Trophoblast cell (in vitro differentiated cells and primary cell): Measurements from ENCODE around the gene MCM5.

ENCODE experiments used
- DNase-seq, 2 donors: peaks; one replicate each; pipeline ENCODE4 v3.0.0-alpha.2; 2016
- H2AFZ ChIP-seq: 2 replicates; pipeline ENCODE4 v1.6.1; 2013; ENCODE audit warnings: low read length, moderate library complexity, mild to moderate bottlenecking; ENCODE audit not compliant: insufficient read depth, poor library complexity
- H2AK5ac ChIP-seq: 2 replicates; pipeline ENCODE4 v1.6.1; 2013; ENCODE audit warnings: mild to moderate bottlenecking, low read length
- H2BK120ac ChIP-seq: 2 replicates; pipeline ENCODE4 v1.6.1; 2013; ENCODE audit warnings: low read length, mild to moderate bottlenecking, moderate library complexity; ENCODE audit not compliant: insufficient read depth, poor library complexity
- H2BK12ac ChIP-seq: 2 replicates; pipeline ENCODE4 v1.6.1; 2013; ENCODE audit warnings: mild to moderate bottlenecking, low read length, moderate library complexity
- H2BK5ac ChIP-seq: 2 replicates; pipeline ENCODE4 v1.6.1; 2013; ENCODE audit warnings: low read length, low read depth, moderate library complexity, mild to moderate bottlenecking; ENCODE audit not compliant: poor library complexity
- H3K14ac ChIP-seq: 2 replicates; pipeline ENCODE4 v1.6.1; 2013; ENCODE audit warnings: mild to moderate bottlenecking, low read length
- H3K18ac ChIP-seq: 2 replicates; pipeline ENCODE4 v1.6.1; 2013; ENCODE audit warnings: mild to moderate bottlenecking, low read length
- H3K23ac ChIP-seq: 2 replicates; pipeline ENCODE4 v1.6.1; 2013; ENCODE audit warnings: low read length
- H3K27ac ChIP-seq: 2 replicates; pipeline ENCODE4 v1.5.1; 2013; ENCODE audit warnings: low read depth, mild to moderate bottlenecking, inconsistent platforms, low read length, moderate library complexity
- H3K27me3 ChIP-seq: 2 replicates; pipeline ENCODE4 v1.6.1; 2013; ENCODE audit warnings: inconsistent platforms, mild to moderate bottlenecking, low read length, moderate library complexity; ENCODE audit not compliant: insufficient read depth
- H3K36me3 ChIP-seq, 2 experiments: 1 replicate in 1 of 2; 2 replicates in 1 of 2; pipeline ENCODE4 v1.6.1; 2013; ENCODE audit warnings: low read length in 2 of 2, mild to moderate bottlenecking in 2 of 2, moderate library complexity in 1 of 2; ENCODE audit not compliant: insufficient read depth in 2 of 2, control insufficient read depth in 1 of 2
- H3K4ac ChIP-seq: 2 replicates; pipeline ENCODE4 v1.6.1; 2013; ENCODE audit warnings: low read depth, mild to moderate bottlenecking, low read length, moderate library complexity
- H3K4me1 ChIP-seq, 2 experiments: 1 replicate in 1 of 2; 2 replicates in 1 of 2; pipeline ENCODE4 v1.6.1; 2013; ENCODE audit warnings: low read length in 2 of 2, mild to moderate bottlenecking in 2 of 2, moderate library complexity in 1 of 2; ENCODE audit not compliant: insufficient read depth in 2 of 2, control insufficient read depth in 1 of 2
- H3K4me2 ChIP-seq: 2 replicates; pipeline ENCODE4 v1.6.1; 2013; ENCODE audit warnings: inconsistent platforms, mild to moderate bottlenecking, low read length, moderate library complexity
- H3K4me3 ChIP-seq: 2 replicates; pipeline ENCODE4 v1.5.1; 2013; ENCODE audit warnings: mild to moderate bottlenecking, low read depth, low read length, inconsistent platforms
- H3K79me1 ChIP-seq: one replicate; pipeline ENCODE4 v1.6.1; 2013; ENCODE audit warnings: low read length
- H3K79me2 ChIP-seq: 2 replicates; pipeline ENCODE4 v1.6.1; 2013; ENCODE audit warnings: low read length, mild to moderate bottlenecking; ENCODE audit not compliant: control insufficient read depth, insufficient read depth, poor library complexity
- H3K9ac ChIP-seq: 2 replicates; pipeline ENCODE4 v1.6.1; 2013; ENCODE audit warnings: mild to moderate bottlenecking, low read length
- H3K9me3 ChIP-seq: 2 replicates; pipeline ENCODE4 v1.6.1; 2013; ENCODE audit warnings: low read depth, mild to moderate bottlenecking, control low read depth, inconsistent platforms, low read length; ENCODE audit not compliant: insufficient read depth
- H4K12ac ChIP-seq: 2 replicates; pipeline ENCODE4 v1.6.1; 2013; ENCODE audit warnings: low read depth, mild to moderate bottlenecking, low read length, moderate library complexity
- H4K8ac ChIP-seq: 2 replicates; pipeline ENCODE4 v1.6.1; 2013; ENCODE audit warnings: low read depth, mild to moderate bottlenecking, low read length, moderate library complexity
- H4K91ac ChIP-seq: one replicate; pipeline ENCODE4 v1.6.1; 2013; ENCODE audit warnings: low read depth, mild to moderate bottlenecking, low read length, moderate library complexity
- WGBS: extraction: QIAGEN DNeasy Blood & Tissue Kit; methylation state at CpG from one replicate; pipeline ENCODE4 v1.1.7; 2013; ENCODE audit warnings: missing lambda C conversion rate; ENCODE audit not compliant: insufficient read length, insufficient coverage; ENCODE audit errors: extremely low coverage; 5-methylcytosine and 5-hydroxymethylcytosine counted together

Gene MCM5

GRCh38 chr22:35418088-35418487 is 18.1 kb downstream of the MCM5 start:
- no peak overlapping the region for H3K9ac ChIP-seq
- no peak overlapping the region for H3K23ac ChIP-seq
- no peak overlapping the region for H2AFZ ChIP-seq
- no peak overlapping the region for H3K14ac ChIP-seq
- H3K27ac ChIP-seq = no peak overlapping the region
- no peaks in the 10 kb centered on the region for H3K79me1 ChIP-seq
- no peak overlapping the region for H4K8ac ChIP-seq
- no peak overlapping the region for H4K91ac ChIP-seq
- H3K4ac ChIP-seq = no peak overlapping the region
- H3K4me2 ChIP-seq = no peak overlapping the region
- H3K18ac ChIP-seq = no peak overlapping the region
- no CpG with 5 or more reads among the region's 8 CpGs for WGBS
- H4K12ac ChIP-seq = no peak overlapping the region
- DNase-seq = no peak
- H3K9me3 ChIP-seq = no peaks in the 10 kb centered on the region
- H3K79me2 ChIP-seq = no peaks in the 10 kb centered on the region
- H3K4me1 ChIP-seq = no peaks in the 10 kb centered on the region
- H2BK120ac ChIP-seq = no peak overlapping the region
- no peak overlapping the region for H2BK12ac ChIP-seq
- H3K36me3 ChIP-seq = peaks cover 80 to 91% of the 10 kb centered on the region in 2 experiments
- H3K27me3 ChIP-seq = no peaks in the 10 kb centered on the region
- no peak overlapping the region for H2BK5ac ChIP-seq
- no peak overlapping the region for H3K4me3 ChIP-seq
- no peak overlapping the region for H2AK5ac ChIP-seq

DNA sequence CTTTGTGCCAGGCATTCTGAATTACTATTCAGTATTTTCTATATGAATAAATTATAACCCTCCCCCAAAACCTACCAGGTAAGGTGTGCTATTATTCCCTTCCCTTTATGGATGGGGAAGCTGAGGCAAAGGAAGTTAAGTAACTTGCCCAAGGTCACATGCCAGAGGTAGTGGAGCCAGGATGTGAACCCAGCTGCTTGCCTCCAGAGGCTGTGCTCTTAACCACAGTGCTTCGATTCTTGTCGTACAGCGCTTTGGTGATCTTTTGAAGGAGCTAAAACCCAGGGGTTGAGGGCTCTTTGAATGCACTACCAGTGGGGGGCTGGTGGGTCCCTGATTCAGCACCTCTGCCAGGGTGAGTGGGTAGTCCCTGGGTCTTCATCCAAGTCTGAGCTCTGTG is 18.8 kb downstream of the MCM5 start:
- Histone ChIP-seq H3K27ac (no peak overlapping the region), H2BK5ac (no peak overlapping the region), H3K18ac (no peak overlapping the region)

DNA sequence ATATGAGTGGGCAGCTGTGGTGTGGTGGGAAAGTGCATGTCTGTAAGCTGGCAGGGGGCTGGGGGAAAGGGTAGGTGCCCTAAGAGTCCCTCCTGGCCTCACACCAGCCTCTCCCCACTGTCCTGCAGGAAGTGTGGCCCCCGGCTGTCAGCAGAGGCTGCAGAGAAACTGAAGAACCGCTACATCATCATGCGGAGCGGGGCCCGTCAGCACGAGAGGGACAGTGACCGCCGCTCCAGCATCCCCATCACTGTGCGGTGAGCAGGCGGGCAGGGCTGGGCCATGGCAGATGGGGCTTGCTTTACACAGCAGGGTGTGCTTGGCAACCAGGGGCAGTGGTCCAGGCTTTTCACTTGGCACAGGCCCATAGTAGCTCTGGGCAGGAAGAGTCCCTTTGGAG is 19.8 kb downstream of the MCM5 start:
- Histone ChIP-seq H3K18ac (no peak overlapping the region), H3K4ac (no peak overlapping the region), H3K79me1 (no peaks in the 10 kb centered on the region), H2BK120ac (no peak overlapping the region), H2BK5ac (no peak overlapping the region), H3K27me3 (no peaks in the 10 kb centered on the region), H3K9me3 (no peaks in the 10 kb centered on the region), H4K91ac (no peak overlapping the region), H3K4me2 (no peak overlapping the region), H4K12ac (no peak overlapping the region), H3K27ac (no peak overlapping the region), H3K14ac (no peak overlapping the region), H3K4me3 (no peak overlapping the region), H3K9ac (no peak overlapping the region), H2BK12ac (no peak overlapping the region), H3K36me3 (peaks cover 81 to 91% of the 10 kb centered on the region in 2 experiments), H3K4me1 (no peaks in the 10 kb centered on the region), H2AFZ (no peak overlapping the region), H3K23ac (no peak overlapping the region), H3K79me2 (no peaks in the 10 kb centered on the region), H2AK5ac (no peak overlapping the region), H4K8ac (no peak overlapping the region)
- no peak for DNase-seq
- no CpG with 5 or more reads among the region's 10 CpGs for WGBS

More for the DNA sequence above, 18.8 kb downstream of the MCM5 start:
- no peak overlapping the region for H3K14ac ChIP-seq
- H4K12ac ChIP-seq = no peak overlapping the region
- H2BK120ac ChIP-seq = no peak overlapping the region
- H3K36me3 ChIP-seq = peaks cover 79 to 90% of the 10 kb centered on the region in 2 experiments
- no peak overlapping the region for H3K23ac ChIP-seq
- no peaks in the 10 kb centered on the region for H3K4me1 ChIP-seq
- H2BK12ac ChIP-seq = no peak overlapping the region
- no peak overlapping the region for H3K4me3 ChIP-seq
- no peak overlapping the region for H3K9ac ChIP-seq
- H2AK5ac ChIP-seq = no peak overlapping the region
- H3K27me3 ChIP-seq = no peaks in the 10 kb centered on the region
- no peaks in the 10 kb centered on the region for H3K79me2 ChIP-seq
- no peak overlapping the region for H4K8ac ChIP-seq
- H3K79me1 ChIP-seq = no peaks in the 10 kb centered on the region
- no peak overlapping the region for H3K4me2 ChIP-seq
- no peak for DNase-seq
- no peak overlapping the region for H4K91ac ChIP-seq
- no peaks in the 10 kb centered on the region for H3K9me3 ChIP-seq
- no CpG with 5 or more reads among the region's 3 CpGs for WGBS
- H3K4ac ChIP-seq = no peak overlapping the region
- no peak overlapping the region for H2AFZ ChIP-seq

DNA sequence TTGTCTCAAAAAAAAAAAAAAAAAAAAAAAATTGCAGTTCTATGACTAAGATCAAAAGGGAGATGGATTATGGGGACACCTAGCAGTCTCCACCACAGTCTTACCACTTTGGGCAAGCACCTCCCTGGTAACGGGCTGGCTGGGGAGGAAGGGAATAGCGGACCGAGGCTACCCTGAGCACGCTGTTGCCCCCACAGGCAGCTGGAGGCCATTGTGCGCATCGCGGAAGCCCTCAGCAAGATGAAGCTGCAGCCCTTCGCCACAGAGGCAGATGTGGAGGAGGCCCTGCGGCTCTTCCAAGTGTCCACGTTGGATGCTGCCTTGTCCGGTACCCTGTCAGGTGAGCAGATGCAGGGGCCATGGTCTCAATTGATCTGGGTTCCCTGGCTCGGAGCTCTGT is 21.2 kb downstream of the MCM5 start:
- WGBS = no CpG with 5 or more reads among the region's 12 CpGs
- Histone ChIP-seq H4K91ac (no peak overlapping the region), H3K14ac (no peak overlapping the region), H3K4ac (no peak overlapping the region), H3K27ac (no peak overlapping the region), H3K9ac (no peak overlapping the region), H3K23ac (no peak overlapping the region), H3K79me1 (no peaks in the 10 kb centered on the region), H4K8ac (no peak overlapping the region), H3K18ac (no peak overlapping the region), H3K4me2 (no peak overlapping the region), H3K4me1 (peaks cover 0 to under 1% of the 10 kb centered on the region in 2 experiments), H3K9me3 (no peaks in the 10 kb centered on the region), H2AK5ac (no peak overlapping the region), H2BK12ac (no peak overlapping the region), H2BK5ac (no peak overlapping the region), H2BK120ac (no peak overlapping the region), H4K12ac (no peak overlapping the region), H3K27me3 (no peaks in the 10 kb centered on the region), H3K79me2 (no peaks in the 10 kb centered on the region), H2AFZ (no peak overlapping the region), H3K36me3 (peaks cover 77 to 90% of the 10 kb centered on the region in 2 experiments), H3K4me3 (no peak overlapping the region)
- DNase-seq = no peak
